ENCODE results near the gene CHID1. TPM values are rescaled to one million over a fixed set of nuclear protein-coding genes. Genes with fewer than 3 reads are reported as not detected.
A peak's percentile ranks its signal among the peaks of the same experiment; 100 is the strongest.

Gene CHID1
- total and polyA plus RNA-seq, 7 experiments from 2014 or later, result 30.8 to 61.0 (median 55.3) TPM

- Mint-ChIP-seq H3K4me1 (peaks cover 0 to 29% (median 25%) of the 10 kb centered on the region in 7 donors), H3K4me3 (peak within 1 kb of the TSS; percentile 64 to 83 (median 76)), H3K36me3 (peaks cover 0 to 9% (median 3%) of the 10 kb centered on the region in 5 donors), H3K9me3 (peaks cover 0 to 3% (median 0%) of the 10 kb centered on the region in 11 donors), H3K27me3 (peaks cover 14 to 45% (median 20%) of the 10 kb centered on the region in 5 donors), H3K27ac (no peak within 1 kb of the TSS)
- ChIA-PET POLR2A (interaction anchor here (0.7 to 7.8 kb wide), 4 partner anchors 9 to 51 kb away, joined by 3 to 79 read pairs (median 20); partner anchors contain the start of genes PNPLA2, POLR2L and TSPAN4), CTCF (no interaction called here)
- no peak for DNase-seq
- intact Hi-C loops (cut with micrococcal nuclease), result loop anchor here in 1 of 2 donors (2.0 kb wide), 1 partner anchor 15 kb away; the partner anchor contains the start of genes POLR2L and TSPAN4
- Histone ChIP-seq H3K4me1 (ENCODE audit: control insufficient read depth in 2 of 2, insufficient read depth in 2 of 2, low read length in 2 of 2) (peaks cover 16 to 47% of the 10 kb centered on the region in 2 donors), H3K4me3 (ENCODE audit: low read length) (peak within 1 kb of the TSS; percentile 37), H3K9me3 (ENCODE audit: control insufficient read depth in 2 of 3, low read length in 3 of 3) (no peaks in the 10 kb centered on the region), H3K27me3 (ENCODE audit: control insufficient read depth in 2 of 2, insufficient read depth in 2 of 2, low read length in 2 of 2) (peaks cover 0 to 11% of the 10 kb centered on the region in 2 donors), H3K27ac (ENCODE audit: low read depth, low read length) (no peak within 1 kb of the TSS), H3K36me3 (ENCODE audit: control insufficient read depth in 2 of 3, insufficient read depth in 3 of 3, low read length in 3 of 3) (peaks cover 0 to 24% (median 0%) of the 10 kb centered on the region in 3 experiments)
- ATAC-seq, result no peak
Measured at GRCh38 chr11:827897-828192, 82.8 kb downstream of the CHID1 start, which contains the start of gene CRACR2B. Gene CRACR2B, plus strand, starts transcription at chr11:827919. Its CDS starts 689 bp downstream, at chr11:828608.

DNA sequence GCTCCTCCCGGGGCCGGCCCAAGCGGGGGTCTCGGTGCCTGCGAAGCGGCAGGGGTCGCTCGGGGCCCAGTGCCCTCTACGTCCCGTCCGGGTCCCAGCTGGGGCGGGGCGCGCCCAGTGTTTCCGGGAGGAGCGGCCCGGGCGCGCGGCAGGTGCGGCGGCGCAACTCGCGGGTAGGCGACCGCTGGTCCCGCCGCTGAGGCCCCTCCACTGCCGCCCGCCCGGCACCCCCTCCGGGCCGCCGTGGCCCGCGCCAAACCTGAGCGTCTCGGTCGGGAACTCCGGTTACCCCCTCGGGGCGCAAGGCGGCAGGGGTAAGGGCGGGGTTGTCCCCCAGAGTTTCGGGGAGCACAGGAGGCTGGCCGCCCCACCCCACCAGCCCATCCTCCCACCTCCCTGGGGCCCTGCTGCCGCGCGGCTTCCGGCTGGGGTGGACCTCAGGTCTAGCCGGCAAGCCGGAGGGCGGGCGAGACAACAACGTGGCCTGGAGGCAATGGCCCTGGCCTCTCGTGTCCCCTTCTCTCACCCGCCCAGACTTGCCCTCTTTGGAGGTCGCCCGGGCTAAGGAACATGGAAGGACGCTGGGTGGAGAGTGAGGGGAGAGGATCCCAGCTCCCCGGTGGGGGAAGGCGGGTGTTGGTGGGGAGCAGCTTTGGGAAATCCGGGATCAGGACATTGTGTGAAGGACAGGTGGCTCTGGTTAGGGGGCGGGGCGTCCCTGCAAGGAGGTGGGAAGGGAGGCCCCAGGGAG lies 83.3 kb downstream of the CHID1 start:
- intact Hi-C loops (cut with micrococcal nuclease), result loop anchor here in 1 of 2 donors (2.0 kb wide), 1 partner anchor 15 kb away; the partner anchor contains the start of genes POLR2L and TSPAN4
- CTCF ChIA-PET, result no interaction called here
- H3K4me1 ChIP-seq (ENCODE audit: control insufficient read depth in 2 of 2, insufficient read depth in 2 of 2, low read length in 2 of 2), result peaks cover 14 to 45% of the 10 kb centered on the region in 2 donors

DNA sequence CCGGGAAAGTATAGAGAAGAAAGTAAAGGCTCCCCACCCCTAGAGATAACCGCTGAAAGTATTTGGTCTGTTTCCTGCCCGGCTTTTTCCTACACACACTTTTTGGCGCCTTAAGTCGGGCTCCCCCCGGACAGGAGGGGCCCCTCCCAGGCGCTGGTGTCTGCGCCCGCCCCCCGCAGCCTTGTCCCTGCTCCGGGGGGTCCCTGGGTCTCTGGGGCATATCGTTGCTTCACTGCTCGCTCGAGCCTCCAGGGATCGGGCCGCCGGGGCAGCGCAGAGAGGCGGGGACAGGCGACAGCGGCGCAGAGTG lies 83.8 kb downstream of the CHID1 start:
- H3K27ac ChIP-seq (ENCODE audit: low read depth, low read length), result no peak overlapping the region
- intact Hi-C loops (cut with micrococcal nuclease), result loop anchor here in 1 of 2 donors (2.0 kb wide), 1 partner anchor 16 kb away; the partner anchor contains the start of genes POLR2L and TSPAN4
- H3K9me3 Mint-ChIP-seq, result peaks cover 0 to 3% (median 0%) of the 10 kb centered on the region in 11 donors
- no peaks in the 10 kb centered on the region for H3K9me3 ChIP-seq (ENCODE audit: control insufficient read depth in 2 of 3, low read length in 3 of 3)
- peak overlapping the region; percentile 37 for H3K4me3 ChIP-seq (ENCODE audit: low read length)
- no peak for DNase-seq
- peaks cover 14 to 41% (median 19%) of the 10 kb centered on the region in 5 donors for H3K27me3 Mint-ChIP-seq
- H3K27ac Mint-ChIP-seq, result peak overlapping the region in 2 of 9 donors; percentile 21 to 52
- peak; percentile 10 for ATAC-seq
- peaks cover 0 to 34% (median 0%) of the 10 kb centered on the region in 3 experiments for H3K36me3 ChIP-seq (ENCODE audit: control insufficient read depth in 2 of 3, insufficient read depth in 3 of 3, low read length in 3 of 3)
- ChIA-PET CTCF (no interaction called here), POLR2A (interaction anchor here (6.7 to 7.8 kb wide), 2 partner anchors 8 to 16 kb away, joined by 32 to 79 read pairs; partner anchors contain the start of genes PNPLA2, POLR2L and TSPAN4)
- H3K4me1 Mint-ChIP-seq, result peaks cover 0 to 35% (median 30%) of the 10 kb centered on the region in 7 donors
- peaks cover 13 to 41% of the 10 kb centered on the region in 2 donors for H3K4me1 ChIP-seq (ENCODE audit: control insufficient read depth in 2 of 2, insufficient read depth in 2 of 2, low read length in 2 of 2)
- peak overlapping the region; percentile 64 to 77 (median 70) for H3K4me3 Mint-ChIP-seq
- peaks cover 0 to 9% (median 3%) of the 10 kb centered on the region in 5 donors for H3K36me3 Mint-ChIP-seq
- peaks cover 0 to 11% of the 10 kb centered on the region in 2 donors for H3K27me3 ChIP-seq (ENCODE audit: control insufficient read depth in 2 of 2, insufficient read depth in 2 of 2, low read length in 2 of 2)

More for the DNA sequence above, 83.3 kb downstream of the CHID1 start:
- POLR2A ChIA-PET, result interaction anchor here (0.7 to 7.8 kb wide), 3 partner anchors 9 to 51 kb away, joined by 3 to 79 read pairs (median 32); partner anchors contain the start of genes PNPLA2, POLR2L and TSPAN4
- H3K27me3 ChIP-seq (ENCODE audit: control insufficient read depth in 2 of 2, insufficient read depth in 2 of 2, low read length in 2 of 2), result peaks cover 0 to 11% of the 10 kb centered on the region in 2 donors
- H3K27ac ChIP-seq (ENCODE audit: low read depth, low read length), result no peak overlapping the region
- ATAC-seq, result peak; percentile 10
- peak in 1 of 9 donors; percentile 55 for DNase-seq
- no peak overlapping the region for H3K27ac Mint-ChIP-seq
- H3K36me3 Mint-ChIP-seq, result peaks cover 0 to 9% (median 3%) of the 10 kb centered on the region in 5 donors
- H3K36me3 ChIP-seq (ENCODE audit: control insufficient read depth in 2 of 3, insufficient read depth in 3 of 3, low read length in 3 of 3), result peaks cover 0 to 29% (median 0%) of the 10 kb centered on the region in 3 experiments
- peaks cover 14 to 44% (median 20%) of the 10 kb centered on the region in 5 donors for H3K27me3 Mint-ChIP-seq
- H3K4me3 ChIP-seq (ENCODE audit: low read length), result peak overlapping the region; percentile 37
- H3K9me3 ChIP-seq (ENCODE audit: control insufficient read depth in 2 of 3, low read length in 3 of 3), result no peaks in the 10 kb centered on the region
- peak overlapping the region; percentile 4 to 83 (median 72) for H3K4me3 Mint-ChIP-seq
- peaks cover 0 to 3% (median 0%) of the 10 kb centered on the region in 11 donors for H3K9me3 Mint-ChIP-seq
- peaks cover 0 to 31% (median 29%) of the 10 kb centered on the region in 7 donors for H3K4me1 Mint-ChIP-seq

DNA sequence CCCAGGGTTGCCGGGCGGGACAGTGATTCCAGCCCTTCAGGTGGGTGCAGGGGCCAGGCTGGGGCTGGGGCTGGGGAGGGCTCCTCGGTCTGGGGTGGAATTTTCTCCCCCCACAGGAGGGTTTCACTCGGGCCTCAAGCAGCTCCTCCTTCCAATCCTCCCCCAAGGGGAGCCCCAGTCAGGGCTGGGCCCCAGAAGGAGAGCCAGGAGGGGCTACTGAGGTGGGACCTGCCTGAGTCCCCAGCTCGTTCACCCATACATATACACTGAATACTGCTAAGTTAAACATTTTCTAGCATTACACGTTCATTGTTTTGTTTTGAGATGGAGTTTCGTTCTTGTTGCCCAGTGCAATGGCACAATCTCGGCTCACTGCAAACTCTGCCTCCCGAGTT lies 84.4 kb downstream of the CHID1 start:
- peaks cover 0 to 37% (median 26%) of the 10 kb centered on the region in 7 donors for H3K4me1 Mint-ChIP-seq
- Histone ChIP-seq H3K36me3 (ENCODE audit: control insufficient read depth in 2 of 3, insufficient read depth in 3 of 3, low read length in 3 of 3) (peaks cover 0 to 40% (median 0%) of the 10 kb centered on the region in 3 experiments), H3K4me1 (ENCODE audit: control insufficient read depth in 2 of 2, insufficient read depth in 2 of 2, low read length in 2 of 2) (peaks cover 13 to 39% of the 10 kb centered on the region in 2 donors), H3K27ac (ENCODE audit: low read depth, low read length) (no peak overlapping the region), H3K9me3 (ENCODE audit: control insufficient read depth in 2 of 3, low read length in 3 of 3) (no peaks in the 10 kb centered on the region), H3K27me3 (ENCODE audit: control insufficient read depth in 2 of 2, insufficient read depth in 2 of 2, low read length in 2 of 2) (peaks cover 0 to 11% of the 10 kb centered on the region in 2 donors), H3K4me3 (ENCODE audit: low read length) (no peak overlapping the region)
- H3K27ac Mint-ChIP-seq, result peak overlapping the region in 1 of 9 donors; percentile 21
- DNase-seq (no peak), ATAC-seq (no peak)
- ChIA-PET CTCF (no interaction called here), POLR2A (interaction anchor here (6.7 to 7.8 kb wide), 2 partner anchors 7 to 17 kb away, joined by 32 to 79 read pairs; partner anchors contain the start of genes PNPLA2, POLR2L and TSPAN4)
- peaks cover 12 to 35% (median 16%) of the 10 kb centered on the region in 5 donors for H3K27me3 Mint-ChIP-seq
- peak overlapping the region; percentile 64 to 77 (median 70) for H3K4me3 Mint-ChIP-seq
- H3K36me3 Mint-ChIP-seq, result peaks cover 0 to 9% (median 3%) of the 10 kb centered on the region in 5 donors
- intact Hi-C loops (cut with micrococcal nuclease), result loop anchor here in 1 of 2 donors (2.0 kb wide), 1 partner anchor 17 kb away; the partner anchor contains the start of genes POLR2L and TSPAN4
- H3K9me3 Mint-ChIP-seq, result peaks cover 0 to 3% (median 0%) of the 10 kb centered on the region in 11 donors

DNA sequence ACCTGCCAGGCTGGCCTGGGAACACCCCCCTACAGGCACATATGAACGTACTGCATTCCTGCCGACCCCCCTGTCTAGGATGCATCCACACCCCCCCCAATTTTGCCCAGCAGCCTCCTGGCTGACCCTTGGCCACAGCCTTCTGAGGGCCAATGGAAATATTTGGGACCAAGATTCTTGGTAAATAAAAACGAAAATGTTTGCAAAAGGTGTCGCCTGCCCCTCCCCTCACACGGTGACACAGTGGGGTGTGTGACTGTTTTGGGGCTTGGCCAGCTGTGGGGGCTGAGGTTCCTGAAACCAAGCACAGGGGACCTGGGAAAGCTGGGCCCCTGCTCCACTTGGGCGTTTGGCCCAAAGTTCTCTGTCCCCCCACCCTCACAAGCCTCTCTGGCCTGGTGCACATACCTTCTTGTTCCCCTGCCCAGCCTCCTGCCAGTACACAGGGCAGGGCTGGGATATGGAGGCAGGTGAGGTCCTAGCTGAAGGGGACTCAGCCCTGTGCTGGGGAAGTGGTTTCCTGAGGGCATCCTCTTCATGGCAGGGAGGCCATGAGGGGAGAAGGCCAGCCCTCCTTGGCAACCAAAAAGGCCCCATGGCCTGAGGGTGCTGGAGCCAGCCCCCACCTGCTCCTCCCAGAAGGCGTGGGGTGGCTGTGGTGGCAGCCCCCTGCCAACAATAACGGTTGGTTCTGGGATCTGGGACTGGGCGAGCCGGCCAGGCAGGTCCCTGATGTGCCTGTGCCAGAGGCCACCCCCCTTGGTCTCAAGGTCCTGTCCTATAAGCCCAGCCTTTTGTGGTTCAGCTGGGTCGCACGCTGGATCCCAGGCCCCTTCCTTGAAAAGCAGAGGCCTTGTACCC lies 85.0 kb downstream of the CHID1 start:
- CTCF ChIA-PET, result no interaction called here
- Histone ChIP-seq H3K4me1 (ENCODE audit: control insufficient read depth in 2 of 2, insufficient read depth in 2 of 2, low read length in 2 of 2) (peaks cover 17 to 39% of the 10 kb centered on the region in 2 donors), H3K27ac (ENCODE audit: low read depth, low read length) (no peak overlapping the region), H3K27me3 (ENCODE audit: control insufficient read depth in 2 of 2, insufficient read depth in 2 of 2, low read length in 2 of 2) (peaks cover 0 to 11% of the 10 kb centered on the region in 2 donors), H3K9me3 (ENCODE audit: control insufficient read depth in 2 of 3, low read length in 3 of 3) (no peaks in the 10 kb centered on the region), H3K4me3 (ENCODE audit: low read length) (no peak overlapping the region), H3K36me3 (ENCODE audit: control insufficient read depth in 2 of 3, insufficient read depth in 3 of 3, low read length in 3 of 3) (peaks cover 0 to 46% (median 0%) of the 10 kb centered on the region in 3 experiments)
- POLR2A ChIA-PET, result interaction anchor here (1.0 to 6.7 kb wide), 2 partner anchors 8 to 17 kb away, joined by 3 to 32 read pairs; partner anchors contain the start of genes POLR2L and TSPAN4
- peak overlapping the region in 1 of 10 donors; percentile 12 for H3K4me3 Mint-ChIP-seq
- H3K27me3 Mint-ChIP-seq, result peaks cover 11 to 30% (median 16%) of the 10 kb centered on the region in 5 donors
- peaks cover 0 to 43% (median 32%) of the 10 kb centered on the region in 7 donors for H3K4me1 Mint-ChIP-seq
- DNase-seq (no peak), ATAC-seq (no peak)
- no peak overlapping the region for H3K27ac Mint-ChIP-seq
- peaks cover 0 to 3% (median 0%) of the 10 kb centered on the region in 11 donors for H3K9me3 Mint-ChIP-seq
- intact Hi-C loops (cut with micrococcal nuclease), result loop anchor here in 1 of 2 donors (2.0 kb wide), 1 partner anchor 17 kb away; the partner anchor contains the start of genes POLR2L and TSPAN4
- peaks cover 0 to 9% (median 3%) of the 10 kb centered on the region in 5 donors for H3K36me3 Mint-ChIP-seq

Measured in naive thymus-derived CD4-positive, alpha-beta T cell (primary cell).